ENCODE measurements around the gene ALKBH3.

ALKBH3 gene

DNA sequence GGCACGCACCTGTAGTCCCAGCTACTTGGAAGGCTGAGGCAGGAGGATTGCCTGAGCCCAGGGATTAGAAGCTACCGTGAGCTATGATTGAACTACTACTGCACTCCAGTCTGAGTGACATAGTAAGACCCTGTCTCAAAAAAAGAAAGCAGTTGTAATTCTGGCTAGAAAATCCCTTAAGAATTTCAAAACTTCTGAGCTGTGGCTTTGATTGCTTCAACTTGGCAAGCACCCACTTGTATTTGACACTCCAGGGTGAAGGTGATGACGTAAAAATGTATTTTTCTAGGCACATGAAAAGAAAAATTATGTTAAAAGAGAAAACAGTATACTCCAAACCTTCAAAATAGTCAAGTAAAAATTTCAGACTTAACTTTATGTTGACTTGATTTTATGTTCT lies 23.6 kb upstream of the ALKBH3 start:
- Histone ChIP-seq H3K9ac (ENCODE audit: low read depth, low read length) (no peak overlapping the region), H3K36me3 (ENCODE audit: control insufficient read depth, insufficient read depth, low read length) (peaks cover 23% of the 10 kb centered on the region), H3K9me3 (ENCODE audit: control insufficient read depth, insufficient read depth, low read length) (no peaks in the 10 kb centered on the region), H3K4me1 (ENCODE audit: control insufficient read depth, insufficient read depth, low read length) (no peaks in the 10 kb centered on the region), H3K4me3 (ENCODE audit: low read depth, low read length) (no peak overlapping the region), H3K27me3 (ENCODE audit: control insufficient read depth, insufficient read depth, low read length) (no peaks in the 10 kb centered on the region), H3K27ac (ENCODE audit: low read depth, low read length) (no peak overlapping the region)

DNA sequence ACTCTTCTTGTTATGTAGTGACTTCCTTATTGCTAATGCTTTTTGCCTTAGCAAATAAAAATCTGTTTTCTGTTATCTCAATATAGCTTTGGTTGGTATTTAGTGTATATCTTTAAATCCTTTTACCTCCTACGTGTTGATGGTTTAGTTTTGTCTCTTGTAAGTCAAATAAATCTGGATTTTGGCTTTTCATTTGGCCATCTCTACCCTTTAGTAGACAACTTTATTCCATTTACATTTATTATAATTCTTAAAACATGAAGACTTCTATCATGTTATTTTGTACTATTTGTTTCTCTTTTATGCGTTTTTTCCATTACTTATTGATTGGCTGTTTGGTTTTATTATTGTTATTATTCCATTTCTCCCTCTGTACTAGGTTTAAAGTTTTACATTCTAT lies 19.5 kb upstream of the ALKBH3 start:
- no peak overlapping the region for H3K27ac ChIP-seq (ENCODE audit: low read depth, low read length)
- peaks cover 5% of the 10 kb centered on the region for H3K36me3 ChIP-seq (ENCODE audit: control insufficient read depth, insufficient read depth, low read length)
- no peaks in the 10 kb centered on the region for H3K27me3 ChIP-seq (ENCODE audit: control insufficient read depth, insufficient read depth, low read length)
- no peak overlapping the region for H3K4me3 ChIP-seq (ENCODE audit: low read depth, low read length)
- H3K9me3 ChIP-seq (ENCODE audit: control insufficient read depth, insufficient read depth, low read length), result no peaks in the 10 kb centered on the region
- H3K9ac ChIP-seq (ENCODE audit: low read depth, low read length), result no peak overlapping the region
- no peaks in the 10 kb centered on the region for H3K4me1 ChIP-seq (ENCODE audit: control insufficient read depth, insufficient read depth, low read length)

DNA sequence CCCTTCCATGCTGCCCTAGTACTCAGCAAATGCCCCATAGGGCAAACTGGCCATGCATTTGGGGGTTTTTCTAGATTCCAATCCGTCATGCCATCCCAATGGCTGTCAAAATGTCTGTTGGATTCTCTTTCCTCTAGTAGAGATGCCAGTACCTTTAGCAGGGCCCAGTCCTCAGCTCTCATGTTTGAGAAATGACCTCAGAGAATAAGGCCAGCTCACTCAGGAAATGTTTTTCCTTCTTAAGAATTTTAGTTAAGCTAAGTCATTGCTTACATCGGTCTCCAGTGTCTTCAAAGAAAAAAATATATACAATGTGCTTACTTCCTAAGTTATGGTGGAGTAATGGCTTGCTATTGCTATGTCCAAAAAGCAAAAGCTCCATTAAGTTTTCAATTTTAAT lies 14.1 kb upstream of the ALKBH3 start:
- no peaks in the 10 kb centered on the region for H3K9me3 ChIP-seq (ENCODE audit: control insufficient read depth, insufficient read depth, low read length)
- peaks cover 16% of the 10 kb centered on the region for H3K27me3 ChIP-seq (ENCODE audit: control insufficient read depth, insufficient read depth, low read length)
- H3K4me1 ChIP-seq (ENCODE audit: control insufficient read depth, insufficient read depth, low read length), result no peaks in the 10 kb centered on the region
- H3K9ac ChIP-seq (ENCODE audit: low read depth, low read length), result no peak overlapping the region
- no peaks in the 10 kb centered on the region for H3K36me3 ChIP-seq (ENCODE audit: control insufficient read depth, insufficient read depth, low read length)
- no peak overlapping the region for H3K4me3 ChIP-seq (ENCODE audit: low read depth, low read length)
- no peak overlapping the region for H3K27ac ChIP-seq (ENCODE audit: low read depth, low read length)

DNA sequence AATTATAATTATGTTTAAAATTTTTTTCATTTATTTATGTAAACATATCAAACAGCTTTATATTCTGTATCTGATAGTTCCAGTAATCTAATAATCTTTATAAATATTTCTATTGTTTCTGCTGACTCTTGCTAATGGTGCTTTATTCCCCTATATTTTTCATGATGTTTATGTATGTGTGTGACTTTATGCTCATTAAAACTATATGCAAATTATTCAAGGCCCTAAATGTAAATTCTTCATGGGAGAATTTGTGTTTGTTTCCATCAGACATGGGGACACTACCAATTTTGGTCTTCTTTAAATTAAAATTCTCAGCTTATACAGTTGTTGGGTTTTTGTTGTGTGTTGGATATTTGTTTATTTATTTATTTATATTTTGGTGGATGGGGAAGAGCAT lies 13.7 kb upstream of the ALKBH3 start:
- no peak overlapping the region for H3K9ac ChIP-seq (ENCODE audit: low read depth, low read length)
- no peaks in the 10 kb centered on the region for H3K9me3 ChIP-seq (ENCODE audit: control insufficient read depth, insufficient read depth, low read length)

DNA sequence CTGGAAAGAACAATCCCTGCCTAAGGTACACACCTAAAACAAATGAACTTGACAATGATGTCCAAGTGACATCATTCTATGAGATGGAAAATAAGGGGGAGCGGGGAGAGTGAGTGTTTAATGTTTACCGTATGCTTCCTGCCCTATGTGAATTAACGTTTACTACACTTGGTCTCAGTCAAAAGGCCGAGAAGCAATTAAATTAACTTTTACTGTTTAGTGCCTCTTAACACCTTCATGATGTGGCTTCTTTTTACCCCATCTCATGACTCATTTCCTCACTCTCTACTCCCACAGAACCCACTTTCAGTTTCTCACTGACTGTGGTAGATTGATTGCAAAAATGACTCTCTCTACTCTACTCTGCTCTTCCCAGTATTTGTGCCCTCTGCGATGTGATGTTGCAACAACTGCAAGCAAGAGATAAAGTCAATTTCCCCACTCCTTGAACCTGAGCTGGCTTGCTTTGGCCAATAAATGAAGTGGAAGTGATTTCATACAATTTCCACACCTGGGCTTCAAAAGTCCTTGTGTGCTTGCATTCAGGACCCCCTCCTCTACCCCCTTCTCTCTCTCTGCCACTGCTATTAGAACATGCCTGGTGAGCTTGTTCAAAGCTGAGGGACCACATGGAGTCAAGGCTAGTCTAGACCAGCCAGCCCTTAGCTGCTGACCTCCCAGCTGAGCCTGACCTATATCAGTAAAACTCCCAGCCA lies 11.6 kb upstream of the ALKBH3 start:
- no peak overlapping the region for H3K27ac ChIP-seq (ENCODE audit: low read depth, low read length)
- H3K9me3 ChIP-seq (ENCODE audit: control insufficient read depth, insufficient read depth, low read length), result no peaks in the 10 kb centered on the region
- H3K36me3 ChIP-seq (ENCODE audit: control insufficient read depth, insufficient read depth, low read length), result no peaks in the 10 kb centered on the region
- no peak overlapping the region for H3K4me3 ChIP-seq (ENCODE audit: low read depth, low read length)
- no peaks in the 10 kb centered on the region for H3K4me1 ChIP-seq (ENCODE audit: control insufficient read depth, insufficient read depth, low read length)
- H3K27me3 ChIP-seq (ENCODE audit: control insufficient read depth, insufficient read depth, low read length), result peaks cover 35% of the 10 kb centered on the region
- H3K9ac ChIP-seq (ENCODE audit: low read depth, low read length), result no peak overlapping the region

More for the DNA sequence above, 13.7 kb upstream of the ALKBH3 start:
- Histone ChIP-seq H3K36me3 (ENCODE audit: control insufficient read depth, insufficient read depth, low read length) (no peaks in the 10 kb centered on the region), H3K27ac (ENCODE audit: low read depth, low read length) (no peak overlapping the region), H3K4me3 (ENCODE audit: low read depth, low read length) (no peak overlapping the region), H3K4me1 (ENCODE audit: control insufficient read depth, insufficient read depth, low read length) (no peaks in the 10 kb centered on the region), H3K27me3 (ENCODE audit: control insufficient read depth, insufficient read depth, low read length) (peaks cover 16% of the 10 kb centered on the region)

DNA sequence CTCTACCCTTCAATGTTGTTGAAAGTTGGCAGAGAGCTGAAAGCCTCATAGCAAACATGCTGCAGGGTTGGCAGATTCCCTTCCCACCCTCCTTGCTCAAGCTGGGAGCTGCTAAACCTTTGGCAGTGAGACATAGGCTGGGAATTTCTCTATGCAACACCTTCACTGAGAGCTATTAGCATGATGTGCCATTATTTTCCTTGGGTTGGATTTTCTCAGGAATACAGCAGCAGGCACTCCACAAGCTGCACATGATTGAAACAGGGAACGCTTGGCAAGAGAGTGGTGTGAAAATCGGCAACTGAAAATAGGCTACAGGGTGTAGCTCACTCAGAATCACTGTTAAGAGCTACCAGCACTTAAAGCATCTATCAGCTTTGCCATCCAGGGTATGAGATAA lies 9.6 kb upstream of the ALKBH3 start:
- no peak overlapping the region for H3K27ac ChIP-seq (ENCODE audit: low read depth, low read length)
- no peak overlapping the region for H3K9ac ChIP-seq (ENCODE audit: low read depth, low read length)
- peaks cover 39% of the 10 kb centered on the region for H3K27me3 ChIP-seq (ENCODE audit: control insufficient read depth, insufficient read depth, low read length)
- no peaks in the 10 kb centered on the region for H3K9me3 ChIP-seq (ENCODE audit: control insufficient read depth, insufficient read depth, low read length)
- H3K36me3 ChIP-seq (ENCODE audit: control insufficient read depth, insufficient read depth, low read length), result no peaks in the 10 kb centered on the region
- no peaks in the 10 kb centered on the region for H3K4me1 ChIP-seq (ENCODE audit: control insufficient read depth, insufficient read depth, low read length)
- H3K4me3 ChIP-seq (ENCODE audit: low read depth, low read length), result no peak overlapping the region

DNA sequence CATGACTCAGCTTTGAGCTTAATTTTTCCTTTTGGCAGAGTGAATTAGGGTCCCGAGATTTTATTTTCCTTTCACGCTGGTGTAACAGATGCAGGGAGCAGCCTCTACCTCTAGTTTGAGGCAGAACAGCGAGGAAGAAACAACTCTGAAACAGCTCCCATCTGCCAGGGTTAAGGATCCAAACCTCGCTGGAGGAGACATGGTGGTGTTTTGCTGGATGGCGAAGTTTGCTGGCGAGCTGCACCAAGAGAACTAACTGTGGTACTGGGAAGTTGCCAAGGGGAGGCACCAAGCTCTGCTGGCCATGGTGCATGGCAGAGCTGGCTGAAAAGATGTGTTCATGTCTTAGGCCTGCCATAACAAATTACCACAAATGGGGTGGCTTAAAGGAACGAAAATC lies 7.6 kb upstream of the ALKBH3 start:
- no peak overlapping the region for H3K27ac ChIP-seq (ENCODE audit: low read depth, low read length)
- H3K27me3 ChIP-seq (ENCODE audit: control insufficient read depth, insufficient read depth, low read length), result peaks cover 50% of the 10 kb centered on the region
- H3K9me3 ChIP-seq (ENCODE audit: control insufficient read depth, insufficient read depth, low read length), result no peaks in the 10 kb centered on the region
- H3K4me3 ChIP-seq (ENCODE audit: low read depth, low read length), result no peak overlapping the region
- H3K4me1 ChIP-seq (ENCODE audit: control insufficient read depth, insufficient read depth, low read length), result no peaks in the 10 kb centered on the region
- no peaks in the 10 kb centered on the region for H3K36me3 ChIP-seq (ENCODE audit: control insufficient read depth, insufficient read depth, low read length)
- no peak overlapping the region for H3K9ac ChIP-seq (ENCODE audit: low read depth, low read length)

DNA sequence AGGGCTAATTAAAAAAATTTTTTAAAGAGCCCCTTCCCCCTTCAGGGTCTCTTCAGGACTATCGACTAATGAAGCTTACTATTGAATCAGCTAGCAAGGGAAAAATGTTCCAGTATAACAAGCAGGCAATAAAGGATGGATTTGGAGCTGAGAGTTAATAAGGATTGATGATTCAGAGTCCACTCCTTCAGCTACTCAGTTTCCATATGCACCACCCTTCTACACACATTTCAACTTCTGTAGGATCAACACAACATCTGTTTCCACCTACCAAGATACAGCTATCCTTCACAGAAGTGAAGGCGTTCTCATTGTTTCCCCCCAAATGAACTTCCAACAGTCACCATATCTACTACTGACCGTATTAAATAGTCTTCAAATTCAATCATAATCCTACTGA lies 6.6 kb upstream of the ALKBH3 start:
- no peak overlapping the region for H3K4me3 ChIP-seq (ENCODE audit: low read depth, low read length)
- H3K27ac ChIP-seq (ENCODE audit: low read depth, low read length), result no peak overlapping the region
- no peaks in the 10 kb centered on the region for H3K9me3 ChIP-seq (ENCODE audit: control insufficient read depth, insufficient read depth, low read length)
- no peak overlapping the region for H3K9ac ChIP-seq (ENCODE audit: low read depth, low read length)
- no peaks in the 10 kb centered on the region for H3K4me1 ChIP-seq (ENCODE audit: control insufficient read depth, insufficient read depth, low read length)
- peaks cover 58% of the 10 kb centered on the region for H3K27me3 ChIP-seq (ENCODE audit: control insufficient read depth, insufficient read depth, low read length)
- H3K36me3 ChIP-seq (ENCODE audit: control insufficient read depth, insufficient read depth, low read length), result no peaks in the 10 kb centered on the region

DNA sequence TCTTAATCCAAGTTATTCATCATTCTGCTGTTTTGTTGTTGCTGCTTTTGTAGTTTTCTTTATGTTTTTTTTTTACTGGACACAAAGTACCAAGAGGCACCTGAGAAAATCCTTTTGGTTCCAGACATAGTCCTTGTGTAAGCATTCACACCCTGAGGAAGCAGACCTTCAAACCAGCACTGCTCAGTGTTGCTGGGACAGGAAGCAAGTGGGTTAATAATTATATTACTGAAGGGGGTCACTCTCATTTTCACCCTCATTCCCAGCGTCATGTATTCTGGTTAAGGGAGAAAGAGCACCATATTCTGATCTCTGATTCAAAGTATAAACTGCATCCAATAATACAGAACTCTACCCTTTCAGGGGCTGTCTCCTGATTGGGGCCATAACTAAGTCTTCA lies 5.9 kb upstream of the ALKBH3 start:
- Histone ChIP-seq H3K4me3 (ENCODE audit: low read depth, low read length) (no peak overlapping the region), H3K9me3 (ENCODE audit: control insufficient read depth, insufficient read depth, low read length) (no peaks in the 10 kb centered on the region), H3K27ac (ENCODE audit: low read depth, low read length) (no peak overlapping the region), H3K9ac (ENCODE audit: low read depth, low read length) (no peak overlapping the region), H3K27me3 (ENCODE audit: control insufficient read depth, insufficient read depth, low read length) (peaks cover 62% of the 10 kb centered on the region), H3K36me3 (ENCODE audit: control insufficient read depth, insufficient read depth, low read length) (no peaks in the 10 kb centered on the region), H3K4me1 (ENCODE audit: control insufficient read depth, insufficient read depth, low read length) (no peaks in the 10 kb centered on the region)

DNA sequence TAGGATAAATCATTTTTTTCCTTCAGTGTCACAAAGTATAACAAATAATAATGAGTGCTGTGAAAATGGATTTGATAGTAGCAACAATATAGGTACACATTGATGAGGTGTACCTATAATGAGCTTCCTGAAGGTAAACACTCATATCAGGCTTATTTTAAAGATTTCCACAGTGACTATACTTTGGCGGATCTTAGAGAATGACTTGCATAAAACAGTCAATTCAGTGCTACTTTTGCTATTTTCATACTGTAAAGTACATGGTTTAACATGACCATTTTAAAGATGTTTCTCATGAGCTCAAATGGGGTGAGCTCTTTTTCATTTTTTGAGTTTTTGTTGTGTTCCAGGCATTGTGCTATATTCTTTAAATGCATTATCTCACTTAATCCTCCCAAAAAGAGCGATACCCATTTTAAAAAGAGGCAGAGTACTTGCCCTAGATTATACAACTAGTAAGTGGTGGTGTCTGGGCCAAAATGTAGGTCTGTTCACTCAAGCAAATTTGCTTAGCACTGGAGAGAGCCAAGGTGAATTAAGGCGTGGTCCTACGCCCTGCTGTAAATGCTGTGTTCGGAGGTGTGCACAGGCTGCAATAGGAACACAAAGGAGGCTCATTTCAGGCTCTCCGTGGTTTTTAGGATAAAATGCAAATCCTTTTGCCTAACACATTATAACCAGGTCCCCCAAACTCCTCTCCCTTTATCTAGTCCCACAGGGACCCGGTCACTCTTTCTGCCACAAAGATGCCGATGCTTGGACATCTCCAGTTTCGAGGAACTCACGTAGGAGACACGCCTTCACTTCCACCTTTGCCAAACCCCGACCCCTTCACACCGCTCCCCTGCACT lies 617 bp upstream of the ALKBH3 start:
- no peaks in the 10 kb centered on the region for H3K9me3 ChIP-seq (ENCODE audit: control insufficient read depth, insufficient read depth, low read length)
- peaks cover 31% of the 10 kb centered on the region for H3K27me3 ChIP-seq (ENCODE audit: control insufficient read depth, insufficient read depth, low read length)
- H3K4me3 ChIP-seq (ENCODE audit: low read depth, low read length), result peak overlapping the region; percentile 80
- H3K27ac ChIP-seq (ENCODE audit: low read depth, low read length), result no peak overlapping the region
- 0 out of 2 replicates have a peak, but pooled peaks cover 5% of the 10 kb centered on the region for H3K4me1 ChIP-seq (ENCODE audit: control insufficient read depth, insufficient read depth, low read length)
- no peak overlapping the region for H3K9ac ChIP-seq (ENCODE audit: low read depth, low read length)
- peaks cover 23% of the 10 kb centered on the region for H3K36me3 ChIP-seq (ENCODE audit: control insufficient read depth, insufficient read depth, low read length)

DNA sequence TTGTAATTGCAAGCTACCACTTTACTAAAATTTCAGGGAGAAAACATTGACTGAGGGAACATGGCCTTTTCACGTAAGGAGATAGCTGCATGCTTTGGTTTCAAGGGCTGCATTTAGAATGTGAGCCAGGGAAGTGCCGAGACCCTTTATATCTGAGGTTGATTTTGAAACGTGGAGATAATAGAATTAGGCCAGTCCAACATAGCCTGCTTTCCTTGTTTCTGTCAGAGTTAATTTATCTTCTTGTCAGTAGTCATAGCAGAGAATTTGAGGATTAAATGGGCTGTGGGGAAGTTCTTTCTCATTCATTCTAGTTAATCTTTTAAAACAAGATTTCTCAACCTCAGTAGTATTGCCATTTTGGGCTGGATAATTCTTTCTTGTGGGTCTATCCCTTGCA lies 12.2 kb downstream of the ALKBH3 start:
- H3K27ac ChIP-seq (ENCODE audit: low read depth, low read length), result no peak overlapping the region
- no peak overlapping the region for H3K4me3 ChIP-seq (ENCODE audit: low read depth, low read length)
- no peak overlapping the region for H3K9ac ChIP-seq (ENCODE audit: low read depth, low read length)
- no peaks in the 10 kb centered on the region for H3K27me3 ChIP-seq (ENCODE audit: control insufficient read depth, insufficient read depth, low read length)
- peaks cover 33% of the 10 kb centered on the region for H3K36me3 ChIP-seq (ENCODE audit: control insufficient read depth, insufficient read depth, low read length)
- no peaks in the 10 kb centered on the region for H3K4me1 ChIP-seq (ENCODE audit: control insufficient read depth, insufficient read depth, low read length)
- H3K9me3 ChIP-seq (ENCODE audit: control insufficient read depth, insufficient read depth, low read length), result no peaks in the 10 kb centered on the region

Data from HUES48 (cell line).